Panc1 (cell line): ENCODE results near the gene MAPK8IP3. TPM values are rescaled to one million over a fixed set of nuclear protein-coding genes. Genes with fewer than 3 reads are reported as not detected.

Source experiments
- ATAC-seq: fragments of 200-7000 bp; cut with Tn5 transposase; 2 replicates; pipeline ENCODE4 v1.9.1; 2020; ENCODE audit warnings: mild to moderate bottlenecking, moderate library complexity
- BruUV-seq: library from RNA; stranded (reverse); fragments of 400-500 nt; replicated peaks from 2 replicates; lab custom pipeline; 2021; lab: Mats Ljungman, UMichigan
- CTCF ChIA-PET: fragments of 300-600 bp; sonication (Branson Sonifier 250); formaldehyde crosslinking; loops from one replicate; lab custom pipeline; 2022; ENCODE audit warnings: antibody characterized with exemption; lab: Charles Lee
- POLR2A ChIA-PET: fragments of 300-600 bp; sonication (Branson Sonifier 250); formaldehyde crosslinking; loops from one replicate; lab custom pipeline; 2022; ENCODE audit warnings: antibody characterized with exemption; lab: Charles Lee
- DNase-seq: peaks from one replicate; pipeline ENCODE4 v3.0.0-alpha.2; 2010; ENCODE audit warnings: low read depth, low spot score
- H3K27ac ChIP-seq: 2 replicates; pipeline ENCODE4 v1.5.1; 2011; ENCODE audit warnings: mild to moderate bottlenecking, low read length, inconsistent platforms
- H3K27me3 ChIP-seq: fragments of 200-500 bp; sonication (Bioruptor generic); 2 replicates; pipeline ENCODE4 v1.6.0; 2014; ENCODE audit warnings: low read length, inconsistent platforms; ENCODE audit not compliant: control insufficient read depth, insufficient read depth
- H3K36me3 ChIP-seq: fragments of 200-500 bp; sonication (Bioruptor generic); 2 replicates; pipeline ENCODE4 v1.5.1; 2014; ENCODE audit warnings: inconsistent platforms, mild to moderate bottlenecking, low read length, moderate library complexity; ENCODE audit not compliant: control insufficient read depth, insufficient read depth
- H3K4me1 ChIP-seq: 2 replicates; pipeline ENCODE4 v1.5.1; 2011; ENCODE audit warnings: inconsistent platforms, mild to moderate bottlenecking, low read length, moderate library complexity; ENCODE audit not compliant: control insufficient read depth, insufficient read depth
- H3K4me3 ChIP-seq, 2 experiments: 2 replicates each; pipeline ENCODE4 v1.5.1; 2011 to 2012; ENCODE audit warnings: low read depth in 2 of 2, low read length in 2 of 2, mild to moderate bottlenecking in 2 of 2, inconsistent platforms in 1 of 2, moderate library complexity in 1 of 2
- H3K9me3 ChIP-seq: fragments of 200-500 bp; sonication (Bioruptor generic); 2 replicates; pipeline ENCODE4 v1.5.1; 2014; ENCODE audit warnings: low read depth, mild to moderate bottlenecking, inconsistent platforms, low read length, moderate library complexity; ENCODE audit not compliant: control insufficient read depth, insufficient read depth
- CTCF ChIP-seq: fragments of 450-650 bp; IDR thresholded peaks from 2 replicates; pipeline ENCODE4 v1.5.1; 2017; ENCODE audit warnings: mild to moderate bottlenecking
- POLR2AphosphoS5 ChIP-seq: IDR thresholded peaks from 2 replicates; pipeline ENCODE4 v1.6.1; 2012; ENCODE audit warnings: mild to moderate bottlenecking, low read depth, low read length, moderate library complexity
- REST ChIP-seq, 2 experiments: IDR thresholded peaks; 2 replicates each; pipeline ENCODE4 v1.6.1; 2011 to 2012; ENCODE audit warnings: low read depth in 2 of 2, control low read depth in 1 of 2, low read length in 1 of 2, mild to moderate bottlenecking in 1 of 2, moderate library complexity in 1 of 2; ENCODE audit not compliant: insufficient read depth in 1 of 2
- SIN3A ChIP-seq: IDR thresholded peaks from 2 replicates; pipeline ENCODE4 v1.6.1; 2012; ENCODE audit warnings: low read depth, mild to moderate bottlenecking, low read length, moderate library complexity, borderline replicate concordance; ENCODE audit not compliant: insufficient read depth
- TCF7L2 ChIP-seq: IDR thresholded peaks from 2 replicates; pipeline ENCODE4 v1.6.1; 2011; ENCODE audit warnings: mild to moderate bottlenecking, low read depth, low read length, inconsistent platforms
- in situ Hi-C: cut with HindIII; loops from 2 replicates; pipeline ENCODE4 v1.10.0; 2016; ENCODE audit warnings: low sequenced_read_pairs, low pct_unique_long_range_greater_than_20kb
- intact Hi-C: fragments of 100-400 bp; cut with micrococcal nuclease; formaldehyde crosslinking; loops from one replicate; pipeline ENCODE4 v1.10.0; 2022; ENCODE audit not compliant: unreplicated experiment
- total RNA-seq: library from RNA; stranded (reverse); gene quantifications from one replicate; pipeline ENCODE4 v1.2.1, GENCODE V29; 2021; ENCODE audit not compliant: unreplicated experiment

Gene MAPK8IP3
- total RNA-seq, 1 experiment from 2014 or later: 108 TPM

GRCh38 chr16:1734123-1734522 lies 28.1 kb downstream of the MAPK8IP3 start:
- DNase-seq (no peak), ATAC-seq (no peak)
- ChIA-PET CTCF (no interaction called here), POLR2A (no interaction called here)
- intact Hi-C loops: no loop called here
- in situ Hi-C loops: no loop called here
- no peak overlapping the region for H3K4me3 ChIP-seq
- no peak overlapping the region for H3K27ac ChIP-seq
- no peaks in the 10 kb centered on the region for H3K27me3 ChIP-seq
- no peaks in the 10 kb centered on the region for H3K9me3 ChIP-seq
- no peaks in the 10 kb centered on the region for H3K36me3 ChIP-seq
- no TSS peak for BruUV-seq
- no peaks in the 10 kb centered on the region for H3K4me1 ChIP-seq
- TF ChIP-seq TCF7L2 (no peak), POLR2AphosphoS5 (no peak), SIN3A (no peak), REST (IDR thresholded peaks at IDR 0.05; ENCODE audit: insufficient read depth in 1 of 2, low read depth in 2 of 2, low read length in 1 of 2) (no peak), CTCF (no peak)

GRCh38 chr16:1734816-1735215 lies 28.8 kb downstream of the MAPK8IP3 start:
- ChIA-PET CTCF (no interaction called here), POLR2A (no interaction called here)
- intact Hi-C loops (no loop called here), in situ Hi-C loops (no loop called here)
- H3K4me3 ChIP-seq: no peak overlapping the region
- H3K36me3 ChIP-seq: no peaks in the 10 kb centered on the region
- ATAC-seq (no peak), DNase-seq (no peak)
- H3K27ac ChIP-seq: no peak overlapping the region
- H3K4me1 ChIP-seq: no peaks in the 10 kb centered on the region
- H3K9me3 ChIP-seq: no peaks in the 10 kb centered on the region
- H3K27me3 ChIP-seq: no peaks in the 10 kb centered on the region
- no peak for TF ChIP-seq SIN3A
- TF ChIP-seq POLR2AphosphoS5: no peak
- no peak for TF ChIP-seq CTCF
- TF ChIP-seq REST (IDR thresholded peaks at IDR 0.05; ENCODE audit: insufficient read depth in 1 of 2, low read depth in 2 of 2, low read length in 1 of 2): no peak
- no peak for TF ChIP-seq TCF7L2
- BruUV-seq: no TSS peak
